Common myeloid progenitor, CD34-positive (primary cell): ENCODE measurements around the gene GON7.
"Not testable (repeated sequence)": the region's sequence is repeated elsewhere in the genome, so short reads cannot be mapped to it uniquely, and the experiment has no call there.

ENCODE experiments used
- CTCF ChIA-PET: fragments of 350-600 bp; sonication (Branson Sonifier 250); formaldehyde crosslinking; loops from one replicate; lab custom pipeline; 2021; ENCODE audit warnings: antibody characterized with exemption; lab: Charles Lee
- POLR2A ChIA-PET: fragments of 350-600 bp; sonication (Branson Sonifier 250); formaldehyde crosslinking; loops from one replicate; lab custom pipeline; 2021; ENCODE audit warnings: antibody characterized with exemption; lab: Charles Lee
- DNase-seq, 3 donors: peaks; one replicate each; pipeline versions ENCODE4 v3.0.0 to v3.0.0-alpha.2; 2013
- H3K27ac ChIP-seq, 2 experiments: 1 replicate in 1 of 2; 2 replicates in 1 of 2; pipeline ENCODE4 v1.7.0; 2013; ENCODE audit warnings: inconsistent platforms in 2 of 2, low read length in 2 of 2, mild to moderate bottlenecking in 2 of 2, low read depth in 1 of 2, moderate library complexity in 1 of 2; ENCODE audit not compliant: severe bottlenecking in 2 of 2, insufficient read depth in 1 of 2, poor library complexity in 1 of 2
- H3K27me3 ChIP-seq, 5 experiments: replicated peaks in 2 of 5; 1 replicate in 3 of 5; 2 replicates in 2 of 5; pipeline versions ENCODE4 v1.6.1 to v1.7.0; 2013; ENCODE audit warnings: low read length in 4 of 5, mild to moderate bottlenecking in 2 of 5, moderate library complexity in 2 of 5, inconsistent platforms in 1 of 5; ENCODE audit not compliant: insufficient read depth in 5 of 5, control insufficient read depth in 4 of 5
- H3K36me3 ChIP-seq, 4 experiments: 1 replicate in 2 of 4; 2 replicates in 2 of 4; pipeline versions ENCODE4 v1.6.1 to v1.7.0; 2013; ENCODE audit warnings: low read length in 3 of 4, control low read depth in 1 of 4, mild to moderate bottlenecking in 1 of 4; ENCODE audit not compliant: control insufficient read depth in 4 of 4, insufficient read depth in 4 of 4
- H3K4me1 ChIP-seq, 4 experiments: 1 replicate in 3 of 4; 2 replicates in 1 of 4; pipeline versions ENCODE4 v1.6.1 to v1.7.1; 2013; ENCODE audit warnings: low read length in 3 of 4, mild to moderate bottlenecking in 3 of 4, control low read depth in 1 of 4, inconsistent platforms in 1 of 4, moderate library complexity in 1 of 4; ENCODE audit not compliant: control insufficient read depth in 4 of 4, insufficient read depth in 4 of 4; ENCODE audit errors: control extremely low read depth in 1 of 4
- H3K4me3 ChIP-seq, 7 experiments: 1 replicate in 4 of 7; 2 replicates in 3 of 7; pipeline versions ENCODE4 v1.5.1 to v1.7.0; 2013; ENCODE audit warnings: mild to moderate bottlenecking in 7 of 7, low read length in 6 of 7, moderate library complexity in 6 of 7, inconsistent platforms in 2 of 7, low read depth in 2 of 7, control low read depth in 1 of 7; ENCODE audit not compliant: insufficient read depth in 4 of 7, control insufficient read depth in 1 of 7; ENCODE audit errors: extremely low read depth in 1 of 7
- H3K9me3 ChIP-seq, 5 experiments: 1 replicate in 4 of 5; 2 replicates in 1 of 5; pipeline versions ENCODE4 v1.6.1 to v1.7.1; 2013; ENCODE audit warnings: low read length in 4 of 5, mild to moderate bottlenecking in 2 of 5, inconsistent platforms in 1 of 5, low read depth in 1 of 5, moderate library complexity in 1 of 5; ENCODE audit not compliant: control insufficient read depth in 4 of 5, insufficient read depth in 2 of 5; ENCODE audit errors: control extremely low read depth in 1 of 5
- WGBS: methylation state at CpG from one replicate; pipeline ENCODE4 v1.1.5; 2013; ENCODE audit not compliant: insufficient coverage; 5-methylcytosine and 5-hydroxymethylcytosine counted together

GON7 gene

DNA sequence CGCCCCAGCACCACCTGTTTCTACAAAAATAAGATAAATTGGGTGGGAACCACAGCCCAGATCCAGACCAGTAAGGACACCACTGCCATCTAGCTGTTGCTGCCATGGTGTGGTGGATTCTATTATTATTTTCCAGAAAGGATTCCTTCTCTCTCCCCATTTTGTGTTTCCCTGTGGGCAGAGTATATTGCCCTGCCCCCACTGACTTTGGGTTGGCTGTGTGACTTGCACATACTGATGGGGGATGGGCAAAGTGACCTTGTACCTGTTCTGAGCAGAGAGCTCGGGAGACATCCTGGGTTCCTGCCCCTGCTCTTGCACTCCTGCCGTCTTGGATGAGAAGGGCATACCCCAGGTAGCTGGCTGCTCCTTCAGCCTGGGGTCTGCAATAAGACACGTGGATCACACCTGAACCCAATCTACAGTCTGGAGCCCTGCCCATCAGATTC lies 46.5 kb downstream of the GON7 start:
- CTCF ChIA-PET = interaction anchor here (0.8 to 1.7 kb wide), 6 partner anchors 12 to 178 kb away, joined by 3 to 5 read pairs (median 4); no protein-coding TSS in a partner anchor
- POLR2A ChIA-PET = interaction anchor here (0.6 kb wide), 1 partner anchor 15 kb away, joined by 3 read pairs; no protein-coding TSS in a partner anchor
- peak; percentile 18 to 62 (median 57) for DNase-seq
- Histone ChIP-seq H3K27ac (no peak overlapping the region), H3K36me3 (no peaks in the 10 kb centered on the region), H3K4me1 (no peaks in the 10 kb centered on the region), H3K4me3 (no peak overlapping the region), H3K27me3 (no peaks in the 10 kb centered on the region), H3K9me3 (no peaks in the 10 kb centered on the region)
- 100% methylated on average over 1 of the region's 4 CpGs for WGBS

DNA sequence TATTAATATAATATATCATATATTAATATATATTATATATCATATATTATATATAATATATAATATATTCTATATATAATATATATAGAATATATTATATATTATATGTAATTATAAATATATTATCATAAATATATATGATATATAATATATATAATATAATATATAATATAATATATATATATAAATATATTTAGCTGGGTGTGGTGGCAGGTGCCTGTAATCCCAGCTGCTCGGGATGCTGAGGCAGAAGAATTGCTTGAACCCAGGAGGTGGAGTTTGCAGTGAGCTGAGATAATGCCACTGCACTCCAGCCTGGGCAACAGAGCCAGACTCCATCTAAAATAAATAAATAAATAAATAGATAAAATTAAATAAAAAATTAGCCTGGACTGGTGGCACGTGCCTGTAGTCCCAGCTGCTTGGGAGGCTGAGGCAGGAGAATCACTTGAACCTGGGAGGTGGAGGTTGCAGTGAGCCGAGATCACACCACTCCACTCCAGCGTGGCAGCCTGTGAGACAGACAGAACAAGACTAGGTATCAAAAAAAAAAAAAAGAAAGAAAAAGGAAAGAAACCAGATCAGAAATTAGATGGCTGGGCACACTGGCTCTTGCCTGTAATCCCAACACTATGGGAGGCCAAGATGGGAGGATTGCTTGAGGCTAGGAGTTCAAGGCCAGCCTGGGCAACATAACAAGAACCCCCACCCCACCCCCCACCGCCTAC lies 47.1 kb downstream of the GON7 start:
- not testable (repeated sequence) for H3K27ac ChIP-seq, H3K27me3 ChIP-seq, H3K36me3 ChIP-seq, DNase-seq, H3K9me3 ChIP-seq, H3K4me3 ChIP-seq, H3K4me1 ChIP-seq
- 100% methylated on average over 1 of the region's 5 CpGs for WGBS
- POLR2A ChIA-PET = interaction anchor here (0.6 kb wide), 1 partner anchor 16 kb away, joined by 3 read pairs; no protein-coding TSS in a partner anchor
- CTCF ChIA-PET = interaction anchor here (1.0 to 1.7 kb wide), 4 partner anchors 13 to 128 kb away, joined by 3 to 5 read pairs (median 4); no protein-coding TSS in a partner anchor

DNA sequence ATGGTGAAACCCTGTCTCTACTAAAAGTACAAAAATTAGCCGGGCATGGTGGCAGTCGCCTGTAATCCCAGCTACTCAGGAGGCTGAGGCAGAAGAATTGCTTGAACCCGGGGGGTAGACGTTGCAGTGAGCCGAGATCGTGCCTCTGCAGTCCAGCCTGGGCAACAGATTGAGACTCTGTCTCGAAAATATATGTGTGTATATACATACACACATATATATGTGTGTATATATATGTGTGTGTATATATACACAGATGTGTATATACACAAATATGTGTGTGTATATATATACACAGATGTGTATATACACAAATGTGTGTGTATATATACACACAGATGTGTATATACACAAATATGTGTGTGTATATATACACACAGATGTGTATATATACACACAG lies 48.5 kb downstream of the GON7 start:
- not testable (repeated sequence) for H3K27me3 ChIP-seq
- 100% methylated on average over 2 of the region's 7 CpGs for WGBS

DNA sequence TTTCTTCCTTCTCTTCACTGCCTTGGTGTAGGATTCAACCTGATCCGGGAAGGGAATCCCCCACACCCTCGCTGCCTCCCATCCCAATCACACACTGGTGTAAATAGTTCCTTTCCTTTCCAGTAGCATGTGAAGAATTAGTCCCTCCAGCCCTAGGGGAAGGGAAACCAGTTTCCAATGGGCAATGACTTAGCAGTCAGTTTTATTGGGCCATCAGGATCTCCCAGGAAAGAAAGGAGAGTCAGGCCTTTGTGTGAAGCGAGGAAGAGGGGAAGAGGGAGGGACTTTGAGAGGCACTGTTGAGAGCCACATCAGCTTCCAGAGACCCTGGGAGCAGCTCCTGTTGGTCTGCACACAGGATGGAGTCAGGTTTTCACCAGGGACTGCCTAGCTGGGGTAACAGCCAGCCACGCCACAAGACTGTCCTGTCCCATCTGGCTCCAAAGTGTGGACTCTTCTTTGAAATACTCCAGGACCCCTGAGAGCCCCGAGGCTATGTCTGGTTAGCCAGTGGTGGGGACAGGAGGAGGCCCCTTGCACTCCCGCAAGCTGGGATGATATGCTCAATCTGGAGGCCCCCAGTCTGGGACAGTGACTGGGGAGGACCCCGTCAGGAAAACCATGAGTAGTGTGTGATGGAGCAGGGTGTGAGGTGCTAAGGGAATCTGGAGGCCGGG lies 50.0 kb downstream of the GON7 start:
- 97% methylated on average over 8 of the region's 8 CpGs for WGBS
- Histone ChIP-seq H3K27ac (no peak overlapping the region), H3K27me3 (no peaks in the 10 kb centered on the region), H3K4me1 (no peaks in the 10 kb centered on the region), H3K9me3 (no peaks in the 10 kb centered on the region), H3K36me3 (no peaks in the 10 kb centered on the region), H3K4me3 (no peak overlapping the region)
- ChIA-PET POLR2A (no interaction called here), CTCF (interaction anchor here (1.1 to 1.3 kb wide), 3 partner anchors 19 to 205 kb away, joined by 3 to 4 read pairs (median 3); no protein-coding TSS in a partner anchor)
- no peak for DNase-seq

More for the DNA sequence above, 48.5 kb downstream of the GON7 start:
- H3K4me1 ChIP-seq, H3K27ac ChIP-seq, CTCF ChIA-PET, H3K4me3 ChIP-seq, H3K36me3 ChIP-seq, POLR2A ChIA-PET, H3K9me3 ChIP-seq: not testable (repeated sequence)
- peak in 2 of 3 donors; percentile 27 to 52 for DNase-seq

DNA sequence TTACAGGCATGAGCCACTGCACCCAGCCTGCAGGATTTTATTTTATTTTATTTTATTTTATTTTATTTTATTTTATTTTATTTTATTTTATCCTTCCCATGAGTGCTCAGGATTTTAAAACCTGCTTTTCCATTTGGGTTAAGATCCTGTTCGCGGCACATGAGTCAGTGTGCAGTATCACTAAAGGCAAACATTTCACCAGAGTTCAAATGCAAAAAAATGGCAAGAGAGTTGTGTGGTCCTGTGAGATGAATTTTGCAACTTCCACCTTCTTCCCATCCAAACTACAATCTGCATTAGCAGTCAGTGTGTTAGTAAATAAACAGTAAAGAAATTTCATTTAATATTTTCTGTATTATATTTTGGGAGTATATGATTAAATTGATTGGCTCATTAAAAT lies 51.2 kb downstream of the GON7 start:
- H3K9me3 ChIP-seq = no peaks in the 10 kb centered on the region
- peaks cover 0 to 3% (median 0%) of the 10 kb centered on the region in 4 experiments for H3K4me1 ChIP-seq
- H3K27ac ChIP-seq = no peak overlapping the region
- no peaks in the 10 kb centered on the region for H3K36me3 ChIP-seq
- H3K27me3 ChIP-seq = no peaks in the 10 kb centered on the region
- DNase-seq = no peak
- no CpG with 5 or more reads among the region's 2 CpGs for WGBS
- ChIA-PET CTCF (no interaction called here), POLR2A (no interaction called here)
- H3K4me3 ChIP-seq = no peak overlapping the region

DNA sequence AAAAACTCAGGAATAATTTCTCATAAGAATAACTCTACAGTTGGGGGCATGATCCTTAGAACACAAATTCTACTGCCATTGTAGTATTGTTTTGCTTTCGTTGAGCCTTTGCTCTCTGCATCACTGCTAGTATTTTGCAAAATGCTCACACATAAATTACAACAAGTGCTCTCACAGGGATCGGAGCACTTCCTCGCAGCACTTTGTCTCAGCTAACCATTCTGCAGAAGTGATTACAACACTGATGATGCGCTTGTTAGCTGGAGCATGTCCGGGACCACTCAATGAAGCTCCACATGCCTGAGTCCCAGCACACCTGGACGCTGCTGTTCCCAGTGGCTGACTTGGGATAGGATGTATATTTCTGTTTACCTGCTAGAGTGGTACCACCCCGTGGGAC lies 53.7 kb downstream of the GON7 start:
- POLR2A ChIA-PET = no interaction called here
- no peak for DNase-seq
- CTCF ChIA-PET = interaction anchor here (1.0 to 2.3 kb wide), 2 partner anchors 20 to 39 kb away, joined by 3 to 6 read pairs; no protein-coding TSS in a partner anchor
- H3K4me3 ChIP-seq = no peak overlapping the region
- H3K4me1 ChIP-seq = peaks cover 0 to 9% (median 0%) of the 10 kb centered on the region in 4 experiments
- H3K36me3 ChIP-seq = no peaks in the 10 kb centered on the region
- H3K27me3 ChIP-seq = no peaks in the 10 kb centered on the region
- no peak overlapping the region for H3K27ac ChIP-seq
- no peaks in the 10 kb centered on the region for H3K9me3 ChIP-seq
- WGBS = 100% methylated on average over 3 of the region's 7 CpGs
